GM19463 (cell line): ENCODE measurements around the gene RGS17.
A peak's percentile ranks its signal among the peaks of the same experiment; 100 is the strongest.
"Not testable (repeated sequence)": the region's sequence is repeated elsewhere in the genome, so short reads cannot be mapped to it uniquely, and the experiment has no call there.

Source experiments
- ATAC-seq: cut with Tn5 transposase; IDR thresholded peaks from one replicate; pipeline ENCODE4 v1.9.1; 2021; ENCODE audit warnings: mild to moderate bottlenecking, moderate library complexity; ENCODE audit not compliant: unreplicated experiment

RGS17 gene, protein sequence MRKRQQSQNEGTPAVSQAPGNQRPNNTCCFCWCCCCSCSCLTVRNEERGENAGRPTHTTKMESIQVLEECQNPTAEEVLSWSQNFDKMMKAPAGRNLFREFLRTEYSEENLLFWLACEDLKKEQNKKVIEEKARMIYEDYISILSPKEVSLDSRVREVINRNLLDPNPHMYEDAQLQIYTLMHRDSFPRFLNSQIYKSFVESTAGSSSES

DNA sequence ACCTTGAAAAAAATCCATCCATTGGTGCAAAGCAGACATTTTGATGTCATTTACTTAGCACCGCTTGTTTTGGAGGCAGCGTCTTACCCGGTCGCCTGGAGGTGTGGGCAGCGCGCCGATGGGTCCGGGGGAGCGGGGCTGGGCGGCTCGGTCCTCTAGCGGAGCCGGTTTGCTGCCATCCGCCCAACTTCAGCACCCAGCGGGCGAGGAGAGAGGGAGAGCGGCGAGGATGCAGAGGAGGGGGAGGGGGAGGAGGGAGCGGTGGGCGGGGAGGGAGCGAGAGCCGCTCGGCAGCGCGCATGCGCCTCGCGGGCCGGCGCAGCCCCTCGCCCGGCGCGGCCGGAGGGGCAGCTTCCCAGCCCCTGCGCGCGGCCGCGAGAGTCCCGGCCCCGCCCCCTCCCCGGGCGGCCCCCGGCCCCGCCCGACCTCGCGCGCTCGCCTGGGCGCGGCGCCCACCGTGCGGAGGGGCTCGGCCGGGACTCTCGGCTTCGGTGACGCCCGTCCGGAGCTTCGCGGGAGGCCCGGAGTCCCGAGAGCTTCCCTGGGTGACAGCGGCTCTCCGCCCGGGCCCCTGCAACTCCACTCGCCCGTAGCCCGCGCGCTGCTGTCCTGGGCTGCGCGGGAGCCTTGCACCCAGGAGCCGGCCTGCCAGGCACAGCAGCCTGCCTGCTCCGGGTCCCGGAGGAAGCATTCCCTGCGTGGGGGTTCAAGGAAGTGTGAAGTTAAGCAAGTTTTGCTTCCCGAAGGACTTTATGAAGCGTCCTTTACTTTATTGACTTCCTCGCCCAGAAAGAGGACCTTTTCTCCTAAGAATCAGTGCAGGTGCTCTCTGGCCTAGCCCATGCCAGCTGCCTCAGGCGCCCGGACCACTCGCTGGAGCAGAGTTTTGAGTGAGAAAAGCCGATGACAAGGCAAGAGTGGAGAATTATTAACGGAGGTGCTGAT is at the start of gene RGS17:
TSS of gene RGS17 (minus strand) at position 246 of the 945 bp plus-strand sequence. CDS start 87,264 bp downstream, outside the sequence.
- peak; percentile 67 for ATAC-seq

DNA sequence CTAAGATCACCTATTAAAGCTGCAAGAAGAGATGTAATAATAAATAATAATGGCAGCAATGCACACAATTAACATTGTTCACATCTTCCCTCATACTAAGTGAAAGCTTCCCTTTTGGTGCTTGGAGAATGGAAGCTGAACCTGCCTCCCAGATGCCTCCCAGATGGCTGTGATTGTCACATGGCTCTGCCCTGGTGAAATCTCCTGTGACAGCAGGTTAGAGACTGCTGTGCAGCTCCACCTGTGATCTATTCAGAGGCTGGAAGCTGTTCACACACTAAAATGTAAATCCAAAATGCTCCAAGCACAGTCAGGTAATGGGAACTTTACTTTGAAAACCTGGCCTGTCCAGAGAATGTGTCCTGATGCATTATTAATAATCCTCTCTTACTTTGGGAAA is 41.7 kb upstream of the RGS17 start:
- no peak for ATAC-seq

DNA sequence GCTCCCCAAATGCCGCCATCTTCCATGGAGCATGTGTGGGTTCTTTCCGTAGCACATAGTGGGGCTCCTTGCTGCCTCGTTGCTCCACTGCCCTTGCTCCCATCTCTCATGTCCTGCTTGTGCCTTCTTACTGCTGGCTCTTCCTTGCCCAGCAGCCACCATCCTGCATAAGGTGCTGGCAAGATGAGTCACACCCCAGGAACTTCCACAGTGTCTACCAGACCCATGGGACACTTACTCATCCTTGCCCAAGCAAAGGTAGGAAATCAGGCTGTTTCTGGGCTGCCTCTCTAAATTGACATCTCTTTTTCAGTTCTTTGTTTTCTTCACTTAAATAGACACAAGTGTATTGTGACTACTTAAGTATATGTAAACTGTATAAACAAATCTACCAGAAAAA is 39.4 kb upstream of the RGS17 start:
- no peak for ATAC-seq

DNA sequence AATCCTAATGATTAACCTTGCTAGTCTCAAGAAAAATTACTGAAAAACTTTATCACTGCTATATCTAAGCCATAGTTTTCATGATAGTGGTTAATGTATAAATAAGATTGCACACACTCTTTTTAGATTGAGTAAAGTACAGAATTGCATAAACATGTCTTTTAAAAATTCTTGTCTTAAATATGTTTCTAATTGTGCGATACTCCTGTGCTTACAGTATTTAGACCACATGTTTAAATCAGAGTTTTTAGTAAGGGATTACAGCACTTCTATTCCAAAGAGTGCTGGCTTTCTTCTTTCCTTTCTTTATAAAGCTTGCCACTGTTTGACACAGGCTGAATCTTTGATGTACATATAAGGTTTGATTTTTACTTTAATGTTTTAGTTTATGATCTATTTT is 36.8 kb upstream of the RGS17 start:
- ATAC-seq = no peak

DNA sequence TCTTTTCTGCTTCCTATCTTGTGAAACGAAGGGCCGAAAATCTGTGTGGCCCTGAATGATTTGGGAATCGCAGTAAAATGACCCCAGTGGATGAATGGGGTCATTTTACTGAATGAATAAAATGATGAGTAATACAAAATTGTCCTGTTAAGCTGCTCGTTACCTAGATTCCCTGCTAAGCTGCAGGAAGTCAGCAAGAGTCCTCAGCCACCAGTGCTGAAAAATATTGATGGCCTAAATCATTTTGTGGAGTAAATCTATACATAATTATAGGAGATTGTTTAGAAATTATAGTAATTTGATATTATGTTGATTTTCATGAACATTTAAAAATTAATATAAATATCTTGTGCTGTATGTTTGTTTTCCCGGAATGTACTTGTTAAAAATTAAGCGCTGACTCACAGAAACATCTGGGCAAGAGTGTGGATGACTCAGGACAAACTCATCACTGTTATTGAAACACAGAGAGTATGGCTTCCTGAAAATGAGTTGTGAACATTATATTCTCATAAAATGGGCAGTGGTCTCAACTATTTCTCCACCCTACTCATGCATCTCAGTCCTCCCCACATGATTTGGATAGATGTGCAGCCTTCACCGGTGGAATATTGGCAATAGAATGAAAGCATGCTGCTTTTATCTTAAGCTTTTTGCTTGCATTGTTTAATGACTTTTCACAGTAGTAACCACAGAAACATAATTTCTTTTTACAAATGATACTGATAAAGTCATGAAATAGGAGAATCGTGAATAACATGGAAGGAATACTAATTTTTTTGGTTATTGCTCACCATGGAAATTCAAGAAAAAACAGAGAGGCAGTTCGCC is 36.2 kb upstream of the RGS17 start:
- ATAC-seq = peak; percentile 49

DNA sequence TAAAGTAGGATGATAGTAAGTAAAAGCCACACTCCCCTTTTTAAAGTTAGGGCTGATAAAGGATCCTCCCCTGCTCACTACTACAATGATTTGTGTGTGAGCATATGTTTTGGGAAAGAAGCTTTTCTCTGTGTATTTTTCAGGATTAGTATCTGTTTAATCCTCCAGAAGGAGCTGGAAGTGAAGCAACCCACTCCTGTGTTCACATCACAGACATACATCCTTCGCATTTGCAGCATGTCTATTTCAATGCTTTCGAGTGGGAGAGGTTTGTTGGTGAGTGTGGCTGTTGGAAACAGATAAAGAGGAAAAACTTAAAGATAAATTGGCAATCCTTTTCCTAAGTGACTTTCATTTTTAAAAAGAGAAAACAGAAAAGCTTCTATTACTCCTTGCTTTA is 31.6 kb upstream of the RGS17 start:
- ATAC-seq = no peak

DNA sequence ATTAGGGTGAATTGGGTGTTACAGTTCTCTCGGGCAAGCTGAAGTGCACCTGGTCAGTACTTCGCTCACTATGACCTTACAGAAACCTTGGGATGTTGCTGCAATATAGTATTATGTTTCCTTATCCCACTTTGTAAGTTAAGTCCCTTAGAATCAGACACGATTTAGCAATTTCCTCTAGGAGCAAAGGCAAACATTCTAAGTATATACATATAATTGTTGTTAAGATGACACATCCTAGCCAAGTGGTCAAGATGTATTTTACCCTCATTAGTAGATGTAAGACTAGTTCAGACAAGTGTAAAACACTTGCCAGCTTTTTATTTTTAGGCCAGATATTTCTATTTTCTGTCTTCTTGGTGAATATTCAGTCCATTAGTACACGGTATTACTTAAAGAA is 31.1 kb upstream of the RGS17 start:
- no peak for ATAC-seq

DNA sequence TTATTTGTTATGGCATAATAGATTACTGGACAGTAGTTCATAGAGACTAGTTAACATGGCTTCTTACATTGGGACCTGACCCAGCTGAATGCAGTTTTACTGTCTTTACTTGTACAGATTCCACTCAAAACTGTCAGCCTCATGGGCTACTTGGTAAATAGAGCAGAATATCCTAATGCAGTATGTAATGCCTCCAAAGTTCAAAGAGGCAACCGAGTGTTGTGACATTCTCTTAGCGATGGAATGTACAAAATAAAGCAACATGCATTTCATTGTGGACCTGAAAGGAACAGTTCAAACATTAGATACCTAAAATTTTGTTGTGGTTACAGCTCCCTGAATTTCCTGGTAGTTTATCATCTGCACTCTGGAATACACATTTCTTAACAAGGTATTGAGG is 29.1 kb upstream of the RGS17 start:
- no peak for ATAC-seq

DNA sequence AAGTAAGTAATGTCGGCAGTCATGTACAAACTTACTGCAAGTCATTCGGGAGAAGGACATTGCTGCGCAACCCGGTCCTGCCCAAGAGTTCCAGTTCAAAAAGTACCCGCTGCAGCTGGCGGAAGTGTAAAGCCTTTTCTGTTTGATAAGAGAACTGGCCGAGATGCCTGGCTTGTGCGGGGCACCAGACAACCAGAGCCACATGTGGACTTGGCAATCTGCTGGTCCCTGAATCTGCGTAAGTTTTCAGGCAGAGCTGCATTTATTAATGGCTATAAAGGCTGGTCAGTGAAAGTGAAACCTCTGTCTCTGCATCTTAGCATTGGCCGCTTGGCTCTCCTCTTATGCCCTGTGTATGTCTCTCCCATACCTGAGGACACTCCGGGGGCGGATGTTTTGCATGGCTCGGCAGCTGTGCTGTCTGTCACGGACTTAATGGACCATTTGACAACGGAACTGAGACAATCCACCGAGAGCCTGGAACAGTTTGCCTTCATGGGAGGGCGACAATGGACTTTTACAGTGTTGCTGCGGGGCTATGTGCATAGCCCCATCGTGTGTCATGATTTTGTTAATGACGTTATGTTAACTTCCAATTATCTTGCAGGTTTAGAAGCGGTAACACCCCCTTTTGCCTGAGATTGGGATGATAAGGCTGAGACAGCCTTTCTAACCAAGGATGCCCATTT is 19.8 kb upstream of the RGS17 start:
- no peak for ATAC-seq

DNA sequence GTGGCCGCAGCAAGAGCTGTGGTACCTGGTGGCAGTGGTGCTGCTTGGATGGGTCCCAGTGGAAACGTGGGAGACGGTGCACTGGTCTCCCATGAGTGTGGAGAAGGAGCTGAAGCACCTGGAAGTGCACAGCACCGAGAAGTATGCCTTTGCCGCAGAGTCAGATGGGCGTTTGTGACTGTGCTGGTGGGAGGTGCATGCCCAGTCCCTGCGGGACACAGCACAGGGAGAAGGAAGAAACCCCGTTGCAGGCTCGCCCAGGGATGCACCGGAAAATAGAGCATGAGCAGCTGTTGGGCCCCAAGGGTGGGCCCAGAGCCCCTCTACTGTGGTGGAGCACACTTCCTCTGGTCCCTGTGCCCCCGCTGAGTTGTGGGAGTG is 19.3 kb upstream of the RGS17 start:
- ATAC-seq = no peak

DNA sequence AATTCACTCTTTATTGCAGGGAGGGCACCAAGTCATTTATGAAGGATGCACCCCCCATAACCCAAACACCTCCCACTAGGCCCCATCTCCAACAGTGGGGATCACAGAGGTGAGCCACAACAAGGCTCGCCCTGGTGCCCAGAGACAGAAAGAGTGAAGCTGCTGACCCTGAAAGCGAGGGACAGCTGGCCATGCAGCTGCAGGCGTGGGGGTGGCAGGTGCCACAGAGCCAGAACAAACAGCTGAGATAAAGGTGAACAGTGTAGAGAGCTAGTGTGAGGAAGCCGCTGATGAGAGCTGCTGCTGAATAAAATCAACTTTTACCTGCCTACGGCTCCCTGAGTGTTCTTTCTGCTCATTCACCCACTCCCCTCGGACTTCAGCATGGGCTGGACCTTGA is 18.8 kb upstream of the RGS17 start:
- ATAC-seq = no peak

DNA sequence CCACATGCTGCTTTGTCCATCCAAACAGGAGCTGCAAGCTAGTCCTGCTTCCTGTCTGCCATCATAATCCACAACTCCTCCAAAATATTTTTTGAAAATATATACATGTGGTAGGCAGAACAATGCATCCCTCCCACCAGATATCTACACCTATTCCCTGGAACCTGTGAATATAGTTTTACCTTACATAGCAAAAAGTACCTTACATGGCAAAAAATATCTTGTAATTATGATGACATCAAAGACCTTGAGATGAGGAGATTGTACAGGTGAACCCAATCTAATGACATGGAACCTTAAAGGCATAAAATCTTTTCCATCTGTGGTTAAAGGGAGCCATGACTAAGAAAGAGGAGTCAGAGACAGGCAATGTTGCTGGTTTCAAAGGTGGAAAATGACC is 15.3 kb upstream of the RGS17 start:
- no peak for ATAC-seq

DNA sequence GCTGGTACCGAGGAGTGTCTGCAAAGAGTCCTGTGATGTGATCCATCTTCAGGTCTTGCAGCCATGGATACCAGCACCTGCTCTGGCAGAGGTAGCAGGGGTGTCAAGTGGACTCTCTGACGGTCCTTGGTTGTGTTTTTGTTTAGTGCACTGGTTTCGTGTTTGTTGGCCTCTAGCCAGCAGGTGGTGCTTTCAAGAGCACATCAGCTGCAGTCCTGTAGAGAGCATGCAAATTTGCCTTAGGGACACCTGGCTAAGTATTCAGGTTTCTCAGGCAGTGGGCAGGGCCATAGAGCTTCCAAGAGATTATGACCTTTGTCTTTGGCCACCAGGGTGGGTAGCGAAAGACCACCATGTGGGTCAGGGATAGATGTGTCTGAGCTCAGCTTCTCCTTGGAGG is 14.5 kb upstream of the RGS17 start:
- ATAC-seq = no peak

DNA sequence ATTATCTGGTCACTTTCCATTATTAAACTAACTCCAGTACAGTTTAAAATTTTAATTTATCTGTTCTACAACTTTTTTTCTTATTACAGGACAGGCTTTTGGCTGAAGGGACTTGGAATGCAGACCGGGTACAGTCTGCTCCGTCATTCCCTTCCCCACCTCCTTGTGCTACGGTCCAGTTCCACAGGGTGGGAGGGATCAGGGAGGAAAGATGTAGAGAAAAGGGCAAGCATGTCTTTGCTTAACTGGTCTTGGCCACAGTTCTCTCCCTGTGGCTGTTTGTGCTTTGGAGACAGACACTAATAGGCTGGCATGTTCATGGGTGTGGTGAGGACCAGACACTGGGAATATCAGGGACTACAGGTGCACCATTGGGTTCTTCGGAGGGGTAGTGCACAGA is 12.1 kb upstream of the RGS17 start:
- ATAC-seq = no peak

DNA sequence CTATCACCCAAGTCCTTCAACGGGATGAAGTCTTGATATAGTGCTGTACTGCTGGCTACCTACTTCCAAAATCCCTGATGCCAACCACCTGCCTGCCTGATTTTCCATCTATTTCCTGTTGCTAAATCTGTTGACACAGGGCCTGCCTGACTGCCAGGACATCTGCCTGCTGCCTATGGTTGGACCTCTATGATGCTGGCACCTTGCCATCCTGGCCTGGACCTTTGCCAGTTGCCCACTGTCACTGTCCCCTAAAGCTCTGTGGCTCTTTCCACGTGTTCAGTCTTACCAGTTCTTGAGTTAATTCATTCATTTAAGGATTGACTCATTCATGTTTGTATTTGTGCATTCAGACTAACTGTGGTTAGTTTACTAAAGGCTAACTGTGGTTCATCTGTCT is 9.2 kb upstream of the RGS17 start:
- ATAC-seq = no peak

DNA sequence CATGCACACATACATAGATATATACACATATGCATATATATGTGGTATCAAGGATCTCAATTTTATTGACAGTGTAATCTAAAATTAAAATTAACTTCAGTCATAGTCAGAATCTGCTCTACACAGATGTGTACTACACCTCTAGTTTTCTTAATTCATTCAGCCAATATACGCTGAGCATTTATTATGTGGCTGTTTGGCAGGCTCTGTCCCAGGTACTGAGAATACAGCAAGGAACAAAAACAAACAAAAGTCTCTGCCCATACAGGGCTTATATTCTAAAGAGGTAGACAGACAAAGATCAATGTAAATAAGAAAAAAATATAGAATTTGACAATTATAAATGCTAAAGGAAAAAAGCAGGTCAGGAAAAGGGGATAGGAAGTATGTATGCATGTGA is 7.8 kb upstream of the RGS17 start:
- no peak for ATAC-seq

DNA sequence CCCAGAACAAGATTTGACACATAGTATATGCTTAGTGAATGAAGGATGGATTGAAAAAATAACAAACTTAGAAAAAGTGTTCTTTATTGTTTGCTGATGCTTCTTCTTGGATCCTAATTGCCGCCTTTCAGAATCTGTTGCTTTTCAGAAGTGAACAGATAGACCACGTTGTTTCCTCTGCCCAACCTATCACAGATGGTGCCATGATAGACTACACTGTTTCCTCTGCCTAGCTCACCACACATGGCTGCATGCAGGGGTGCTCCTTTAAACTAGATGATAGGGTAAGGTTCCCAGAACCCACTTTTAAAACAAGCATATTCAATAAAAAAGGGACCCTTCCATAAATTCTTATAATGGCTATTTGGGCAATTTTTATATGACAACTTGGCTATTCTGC is 4.6 kb upstream of the RGS17 start:
- no peak for ATAC-seq

DNA sequence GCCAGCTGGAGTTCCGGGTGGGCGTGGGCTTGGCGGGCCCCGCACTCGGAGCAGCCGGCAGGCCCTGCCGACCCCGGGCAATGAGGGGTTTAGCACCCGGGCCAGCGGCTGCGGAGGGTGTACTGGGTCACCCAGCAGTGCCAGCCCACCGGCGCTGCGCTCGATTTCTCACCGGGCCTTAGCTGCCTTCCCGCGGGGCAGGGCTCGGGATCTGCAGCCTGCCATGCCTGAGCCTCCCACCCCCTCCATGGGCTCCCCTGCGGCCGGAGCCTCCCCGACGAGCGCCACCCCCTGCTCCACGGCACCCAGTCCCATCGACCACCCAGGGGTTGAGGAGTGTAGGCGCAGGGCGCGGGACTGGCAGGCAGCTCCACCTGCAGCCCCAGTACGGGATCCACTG is 2.6 kb upstream of the RGS17 start:
- not testable (repeated sequence) for ATAC-seq

DNA sequence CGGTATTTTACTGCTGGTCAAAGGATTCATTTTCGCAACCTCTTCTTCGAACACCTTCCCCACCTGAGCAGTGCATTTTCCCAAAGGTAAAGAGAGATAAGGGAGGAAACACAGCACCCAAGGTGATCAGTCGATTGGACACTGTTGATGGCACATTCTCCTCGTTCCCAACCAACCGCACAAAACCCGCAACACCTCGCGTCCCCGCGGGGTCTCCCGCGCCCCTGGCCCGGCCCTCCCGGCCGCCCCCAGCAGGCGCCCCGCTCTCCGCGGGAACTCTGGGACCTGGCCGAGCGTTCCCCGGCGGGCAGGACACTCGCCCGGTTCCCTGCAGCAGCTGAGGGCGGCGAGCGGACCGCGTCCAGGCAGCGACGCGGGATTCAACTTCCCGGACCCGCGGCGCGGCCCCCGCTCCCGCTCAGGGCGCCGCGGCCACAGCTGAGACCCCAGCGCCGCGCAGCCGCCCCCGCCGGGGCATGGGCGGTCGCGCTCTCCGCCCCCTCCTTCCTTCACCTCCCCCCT is 506 bp downstream of the RGS17 start:
- peak; percentile 12 for ATAC-seq

DNA sequence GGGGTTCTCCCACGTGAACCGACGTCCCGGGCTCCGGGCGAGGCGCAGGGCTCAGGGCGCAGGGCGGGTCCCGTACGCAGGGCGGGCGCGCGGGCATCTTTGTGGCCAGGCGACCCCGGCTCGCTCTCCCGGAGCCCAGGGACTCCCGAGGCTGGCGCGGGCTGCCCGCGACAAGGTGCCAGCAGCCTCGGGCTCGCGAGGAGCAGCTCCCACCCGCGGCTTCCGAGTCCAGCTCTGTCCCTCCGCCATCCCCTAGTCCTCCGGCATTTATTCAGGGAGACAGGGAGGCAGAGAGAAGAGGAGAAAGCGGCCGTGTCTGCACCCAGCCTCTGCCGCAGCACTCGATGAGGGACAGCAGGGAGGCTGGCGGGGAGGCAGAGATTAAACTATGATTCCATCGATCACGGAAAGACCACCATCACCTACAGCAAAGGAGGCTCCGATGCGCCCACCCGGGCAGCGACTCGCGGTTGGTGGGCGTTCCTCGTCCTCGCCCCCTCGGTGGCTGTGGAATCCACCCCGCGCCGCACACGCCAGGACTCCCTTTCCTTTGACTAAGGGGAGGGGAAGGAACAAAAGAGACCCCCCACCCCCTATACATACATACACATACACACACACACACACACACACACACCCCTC is 1.1 kb downstream of the RGS17 start:
- no peak for ATAC-seq
